H9 (cell line): ENCODE measurements around the gene SUCLG1. TPM values are rescaled to one million over a fixed set of nuclear protein-coding genes. Genes with fewer than 3 reads are reported as not detected.

ENCODE experiments used
- DNase-seq: peaks from one replicate; pipeline ENCODE4 v3.0.0-alpha.2; 2017
- H2AFZ ChIP-seq: one replicate; pipeline ENCODE4 v1.6.1; 2013; ENCODE audit warnings: mild to moderate bottlenecking, low read length, control low read depth, moderate library complexity
- H2AK5ac ChIP-seq: 2 replicates; pipeline ENCODE4 v1.6.1; 2013; ENCODE audit warnings: low read length, control low read depth, mixed read lengths; ENCODE audit not compliant: insufficient read length
- H2BK120ac ChIP-seq: one replicate; pipeline ENCODE4 v1.6.1; 2013; ENCODE audit warnings: low read depth, mild to moderate bottlenecking, low read length, control low read depth, inconsistent platforms; ENCODE audit not compliant: poor library complexity, severe bottlenecking
- H2BK12ac ChIP-seq: 2 replicates; pipeline ENCODE4 v1.6.1; 2013; ENCODE audit warnings: low read length, control low read depth, mixed read lengths, low read depth; ENCODE audit not compliant: insufficient read length
- H2BK15ac ChIP-seq: 2 replicates; pipeline ENCODE4 v1.6.1; 2013; ENCODE audit warnings: low read depth, low read length, control low read depth
- H2BK20ac ChIP-seq: one replicate; pipeline ENCODE4 v1.6.1; 2013; ENCODE audit warnings: low read depth, mild to moderate bottlenecking, low read length, control low read depth, inconsistent platforms; ENCODE audit not compliant: poor library complexity, severe bottlenecking
- H2BK5ac ChIP-seq: 2 replicates; pipeline ENCODE4 v1.6.1; 2013; ENCODE audit warnings: low read length, control low read depth, mixed read lengths; ENCODE audit not compliant: insufficient read length
- H3K14ac ChIP-seq: 2 replicates; pipeline ENCODE4 v1.6.1; 2013; ENCODE audit warnings: low read length, control low read depth; ENCODE audit not compliant: insufficient read depth
- H3K18ac ChIP-seq: 2 replicates; pipeline ENCODE4 v1.6.1; 2013; ENCODE audit warnings: low read depth, mild to moderate bottlenecking, mixed read lengths, low read length, control low read depth; ENCODE audit not compliant: insufficient read length
- H3K23ac ChIP-seq: 2 replicates; pipeline ENCODE4 v1.6.1; 2013; ENCODE audit warnings: low read length, control low read depth, mixed read lengths, low read depth; ENCODE audit not compliant: insufficient read length
- H3K23me2 ChIP-seq: 2 replicates; pipeline ENCODE4 v1.6.1; 2013; ENCODE audit warnings: low read depth, mild to moderate bottlenecking, mixed read lengths, low read length, control low read depth; ENCODE audit not compliant: insufficient read length, poor library complexity, severe bottlenecking
- H3K27ac ChIP-seq: 2 replicates; pipeline ENCODE4 v1.5.1; 2013; ENCODE audit warnings: low read length, control low read depth, mixed read lengths, low read depth; ENCODE audit not compliant: insufficient read length
- H3K27me3 ChIP-seq: 2 replicates; pipeline ENCODE4 v1.6.1; 2013; ENCODE audit warnings: low read length, control low read depth, inconsistent platforms; ENCODE audit not compliant: insufficient read depth
- H3K4ac ChIP-seq: 2 replicates; pipeline ENCODE4 v1.6.1; 2013; ENCODE audit warnings: low read depth, mild to moderate bottlenecking, control low read depth, inconsistent platforms, low read length, moderate library complexity
- H3K4me1 ChIP-seq: 2 replicates; pipeline ENCODE4 v1.6.1; 2013; ENCODE audit warnings: low read length, control low read depth, inconsistent platforms; ENCODE audit not compliant: insufficient read depth
- H3K4me2 ChIP-seq: 2 replicates; pipeline ENCODE4 v1.6.1; 2013; ENCODE audit warnings: low read length, control low read depth, mixed read lengths; ENCODE audit not compliant: insufficient read length, insufficient read depth
- H3K56ac ChIP-seq: 2 replicates; pipeline ENCODE4 v1.6.1; 2013; ENCODE audit warnings: low read depth, mild to moderate bottlenecking, mixed read lengths, low read length, control low read depth; ENCODE audit not compliant: insufficient read length
- H3K79me1 ChIP-seq: 2 replicates; pipeline ENCODE4 v1.6.1; 2013; ENCODE audit warnings: low read depth, mild to moderate bottlenecking, moderate library complexity, low read length, control low read depth, inconsistent platforms; ENCODE audit not compliant: insufficient read depth, poor library complexity, severe bottlenecking
- H3K79me2 ChIP-seq: 2 replicates; pipeline ENCODE4 v1.6.1; 2013; ENCODE audit warnings: low read length, control low read depth, inconsistent platforms; ENCODE audit not compliant: insufficient read depth
- H3K9ac ChIP-seq: 2 replicates; pipeline ENCODE4 v1.6.1; 2013; ENCODE audit warnings: low read length, control low read depth, mixed read lengths; ENCODE audit not compliant: insufficient read length; ENCODE audit errors: extremely low read depth
- H3K9me3 ChIP-seq: one replicate; pipeline ENCODE4 v1.6.1; 2013; ENCODE audit warnings: low read depth, low read length, inconsistent platforms; ENCODE audit not compliant: control insufficient read depth
- H3T11ph ChIP-seq: one replicate; pipeline ENCODE4 v1.6.1; 2013; ENCODE audit warnings: mild to moderate bottlenecking, low read length, control low read depth, inconsistent platforms
- H4K20me1 ChIP-seq: one replicate; pipeline ENCODE4 v1.6.1; 2013; ENCODE audit not compliant: control insufficient read depth, insufficient read length, insufficient read depth
- H4K5ac ChIP-seq: 2 replicates; pipeline ENCODE4 v1.6.1; 2013; ENCODE audit warnings: low read depth, mild to moderate bottlenecking, mixed read lengths, low read length, control low read depth; ENCODE audit not compliant: insufficient read length
- H4K8ac ChIP-seq: replicated peaks from 2 replicates; pipeline ENCODE4 v1.6.1; 2013; ENCODE audit warnings: low read length, control low read depth, mixed read lengths, low read depth; ENCODE audit not compliant: insufficient read length
- H4K91ac ChIP-seq: 2 replicates; pipeline ENCODE4 v1.6.1; 2013; ENCODE audit warnings: low read depth, mild to moderate bottlenecking, moderate library complexity, mixed read lengths, low read length, control low read depth; ENCODE audit not compliant: insufficient read length
- H3K27ac Mint-ChIP-seq, 3 experiments: 2 replicates in 2 of 3; 3 replicates in 1 of 3; pipeline ENCODE4 v1.8.0; 2020 to 2021; ENCODE audit warnings: mixed read lengths in 3 of 3, mild to moderate bottlenecking in 1 of 3, moderate library complexity in 1 of 3
- H3K27me3 Mint-ChIP-seq: 2 replicates; pipeline ENCODE4 v1.8.0; 2021; ENCODE audit warnings: low read depth, mild to moderate bottlenecking, moderate library complexity, mixed read lengths
- H3K36me3 Mint-ChIP-seq, 3 experiments: 2 replicates in 2 of 3; 3 replicates in 1 of 3; pipeline ENCODE4 v1.8.0; 2020 to 2021; ENCODE audit warnings: low read depth in 3 of 3, mixed read lengths in 3 of 3; ENCODE audit not compliant: insufficient read depth in 1 of 3
- H3K4me1 Mint-ChIP-seq, 2 experiments: 2 replicates each; pipeline ENCODE4 v1.8.0; 2020; ENCODE audit warnings: mixed read lengths in 2 of 2
- H3K4me3 Mint-ChIP-seq, 2 experiments: 2 replicates in 1 of 2; 3 replicates in 1 of 2; pipeline ENCODE4 v1.8.0; 2020 to 2021; ENCODE audit warnings: mild to moderate bottlenecking in 2 of 2, mixed read lengths in 2 of 2, moderate library complexity in 1 of 2
- H3K9me3 Mint-ChIP-seq, 2 experiments: 2 replicates in 1 of 2; 3 replicates in 1 of 2; pipeline ENCODE4 v1.8.0; 2020; ENCODE audit warnings: mild to moderate bottlenecking in 2 of 2, mixed read lengths in 2 of 2, moderate library complexity in 1 of 2
- WGBS: extraction: QIAGEN DNeasy Blood & Tissue Kit; methylation state at CpG from one replicate; pipeline ENCODE4 v1.1.7; 2013; ENCODE audit warnings: missing lambda C conversion rate, low lambda C conversion rate, mixed read lengths; ENCODE audit not compliant: insufficient read length; ENCODE audit errors: extremely low coverage; 5-methylcytosine and 5-hydroxymethylcytosine counted together
- total RNA-seq: library from RNA; stranded (reverse); gene quantifications from 2 replicates; pipeline ENCODE4 v1.2.1, GENCODE V29; 2021
- TF ChIP-seq, protein P1 (sequence below): fragments of 200-600 bp; sonication (generic); conservative IDR thresholded peaks from 3 replicates; pipeline ENCODE4 v1.8.0; 2021; ENCODE audit warnings: antibody characterized with exemption, mild to moderate bottlenecking

SUCLG1 gene
- total RNA-seq, 1 experiment from 2014 or later: 40.0 TPM

DNA sequence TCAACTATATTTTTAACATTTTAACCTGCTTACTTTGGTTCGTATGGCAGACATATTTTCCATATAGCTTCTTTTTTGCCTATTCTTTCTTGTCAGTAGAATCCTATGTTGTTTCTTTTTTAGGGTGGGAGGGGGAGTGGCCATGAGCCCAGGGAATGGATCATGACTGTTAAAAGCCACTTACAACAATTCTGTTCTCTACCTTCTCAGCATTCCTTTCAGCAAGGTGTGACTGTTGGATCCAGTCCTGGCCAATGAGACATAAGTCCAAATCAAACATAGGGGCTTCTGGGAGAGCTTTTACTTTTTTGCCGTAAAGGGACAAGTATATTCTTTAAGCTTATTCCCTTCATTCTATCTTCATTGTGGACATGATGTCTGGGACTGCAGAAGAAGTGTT lies 32.2 kb upstream of the SUCLG1 start:
- H4K20me1 ChIP-seq: no peaks in the 10 kb centered on the region
- no peak overlapping the region for H3K56ac ChIP-seq
- H3K23me2 ChIP-seq: no peaks in the 10 kb centered on the region
- no peak overlapping the region for H3K4me3 Mint-ChIP-seq
- H2BK15ac ChIP-seq: no peak overlapping the region
- no peaks in the 10 kb centered on the region for H3K9me3 ChIP-seq
- H2BK20ac ChIP-seq: no peak overlapping the region
- H3K27me3 ChIP-seq: no peaks in the 10 kb centered on the region
- no peak overlapping the region for H3K27ac Mint-ChIP-seq
- DNase-seq: no peak
- no peak overlapping the region for H3K14ac ChIP-seq
- TF ChIP-seq, protein P1, sequence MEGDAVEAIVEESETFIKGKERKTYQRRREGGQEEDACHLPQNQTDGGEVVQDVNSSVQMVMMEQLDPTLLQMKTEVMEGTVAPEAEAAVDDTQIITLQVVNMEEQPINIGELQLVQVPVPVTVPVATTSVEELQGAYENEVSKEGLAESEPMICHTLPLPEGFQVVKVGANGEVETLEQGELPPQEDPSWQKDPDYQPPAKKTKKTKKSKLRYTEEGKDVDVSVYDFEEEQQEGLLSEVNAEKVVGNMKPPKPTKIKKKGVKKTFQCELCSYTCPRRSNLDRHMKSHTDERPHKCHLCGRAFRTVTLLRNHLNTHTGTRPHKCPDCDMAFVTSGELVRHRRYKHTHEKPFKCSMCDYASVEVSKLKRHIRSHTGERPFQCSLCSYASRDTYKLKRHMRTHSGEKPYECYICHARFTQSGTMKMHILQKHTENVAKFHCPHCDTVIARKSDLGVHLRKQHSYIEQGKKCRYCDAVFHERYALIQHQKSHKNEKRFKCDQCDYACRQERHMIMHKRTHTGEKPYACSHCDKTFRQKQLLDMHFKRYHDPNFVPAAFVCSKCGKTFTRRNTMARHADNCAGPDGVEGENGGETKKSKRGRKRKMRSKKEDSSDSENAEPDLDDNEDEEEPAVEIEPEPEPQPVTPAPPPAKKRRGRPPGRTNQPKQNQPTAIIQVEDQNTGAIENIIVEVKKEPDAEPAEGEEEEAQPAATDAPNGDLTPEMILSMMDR: no peak
- no peak overlapping the region for H4K8ac ChIP-seq
- no peaks in the 10 kb centered on the region for H3K79me2 ChIP-seq
- no peak overlapping the region for H3T11ph ChIP-seq
- H3K4me2 ChIP-seq: no peak overlapping the region
- no peak overlapping the region for H2AK5ac ChIP-seq
- peaks cover 4% of the 10 kb centered on the region; the same call in 1 of the 2 replicates for H3K27me3 Mint-ChIP-seq
- H2BK12ac ChIP-seq: no peak overlapping the region
- no peak overlapping the region for H4K91ac ChIP-seq
- no peak overlapping the region for H2AFZ ChIP-seq
- H2BK120ac ChIP-seq: no peak overlapping the region
- no peaks in the 10 kb centered on the region for H3K4me1 ChIP-seq
- peaks cover 3% of the 10 kb centered on the region in 2 experiments; a peak in 1 of 4 replicates for H3K4me1 Mint-ChIP-seq
- no peak overlapping the region for H3K23ac ChIP-seq
- H3K9ac ChIP-seq: no peak overlapping the region
- H3K36me3 Mint-ChIP-seq: peaks cover 0 to 3% (median 0%) of the 10 kb centered on the region in 3 experiments; a peak in 1 of 7 replicates
- no peak overlapping the region for H2BK5ac ChIP-seq
- H3K4ac ChIP-seq: no peak overlapping the region
- no peak overlapping the region for H3K27ac ChIP-seq
- H3K79me1 ChIP-seq: no peaks in the 10 kb centered on the region
- no peak overlapping the region for H4K5ac ChIP-seq
- H3K9me3 Mint-ChIP-seq: no peaks in the 10 kb centered on the region
- no peak overlapping the region for H3K18ac ChIP-seq
- no CpG with 5 or more reads among the region's 2 CpGs for WGBS
